GM18508 (cell line): ENCODE results near the gene C1orf198.

Experiments used
- ATAC-seq: cut with Tn5 transposase; IDR thresholded peaks from one replicate; pipeline ENCODE4 v1.9.1; 2021; ENCODE audit warnings: moderate number of reproducible peaks; ENCODE audit not compliant: insufficient read depth, unreplicated experiment

The C1orf198 gene

DNA sequence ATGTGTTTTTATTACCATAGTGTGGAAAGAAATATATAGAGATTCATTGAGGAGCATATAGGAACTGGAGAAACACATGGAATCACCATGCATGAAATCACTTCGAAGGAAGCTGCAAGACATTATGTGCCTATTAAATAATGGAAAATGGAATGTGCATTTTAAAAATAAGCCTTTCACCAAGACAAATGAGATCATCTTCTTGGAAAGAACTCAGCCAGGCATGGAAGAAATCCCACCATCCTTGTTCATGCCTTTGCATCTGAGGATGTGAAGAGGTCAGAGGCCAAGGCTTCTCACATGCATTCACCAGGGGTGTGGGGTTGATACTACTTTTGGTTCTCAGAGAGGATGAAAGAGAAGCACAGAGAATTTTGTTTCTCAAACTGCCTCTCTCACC is 50.0 kb downstream of the C1orf198 start:
- ATAC-seq, result no peak

GRCh38 chr1:230816018-230816417 is 52.3 kb downstream of the C1orf198 start:
- ATAC-seq, result no peak

DNA sequence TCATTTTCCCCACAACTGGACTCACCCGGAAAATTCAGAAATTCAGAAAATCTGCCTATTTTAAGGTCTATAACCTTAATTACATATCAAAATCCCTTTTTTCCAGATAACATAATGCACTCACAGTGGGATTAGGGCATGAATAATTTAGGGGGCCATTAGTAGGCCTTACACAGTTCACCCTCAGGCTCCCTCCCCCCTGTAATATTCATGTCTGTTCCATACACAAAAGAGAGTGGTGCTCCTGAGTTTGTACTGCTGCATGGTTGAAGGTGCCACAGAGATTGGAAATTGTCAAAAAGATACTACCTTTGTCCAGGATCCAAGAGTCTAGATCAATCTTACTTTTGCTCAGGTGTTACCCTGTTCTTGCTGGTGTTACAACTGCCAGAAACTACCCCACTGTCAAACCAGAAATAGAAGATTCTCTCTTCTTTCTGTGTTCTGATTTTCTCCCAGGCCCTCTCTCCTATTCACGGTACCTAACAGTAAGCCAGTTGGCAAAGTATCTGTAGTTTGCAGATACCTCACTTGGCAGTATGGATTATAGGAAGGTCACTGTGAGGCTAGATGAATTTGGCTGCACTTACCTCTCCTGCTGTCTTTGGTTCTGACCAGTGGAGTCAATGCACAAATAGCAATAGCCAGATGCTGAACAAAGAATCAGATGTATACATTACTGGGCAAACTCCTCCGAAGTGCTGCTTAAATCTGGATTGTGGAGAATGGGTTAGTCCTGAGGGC is 53.2 kb downstream of the C1orf198 start:
- ATAC-seq, result no peak

DNA sequence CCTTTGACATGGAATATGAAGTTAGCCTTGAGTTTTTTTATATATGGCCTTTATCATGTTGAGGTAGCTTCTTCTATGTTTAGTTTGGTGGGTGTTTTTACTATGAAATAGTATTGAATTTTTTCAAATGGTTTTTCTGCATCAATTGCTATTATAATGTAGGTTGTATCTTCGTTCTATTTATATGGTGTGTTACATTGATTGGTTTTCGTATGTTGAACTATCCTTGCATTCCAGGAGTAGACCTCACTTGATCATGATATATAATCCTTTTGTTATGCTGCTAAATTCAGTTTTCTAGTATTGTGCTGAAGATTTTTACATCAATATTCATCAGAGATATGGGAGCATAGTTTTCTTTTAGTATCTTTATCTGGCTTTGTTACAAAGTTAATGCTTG is 55.8 kb downstream of the C1orf198 start:
- no peak for ATAC-seq

DNA sequence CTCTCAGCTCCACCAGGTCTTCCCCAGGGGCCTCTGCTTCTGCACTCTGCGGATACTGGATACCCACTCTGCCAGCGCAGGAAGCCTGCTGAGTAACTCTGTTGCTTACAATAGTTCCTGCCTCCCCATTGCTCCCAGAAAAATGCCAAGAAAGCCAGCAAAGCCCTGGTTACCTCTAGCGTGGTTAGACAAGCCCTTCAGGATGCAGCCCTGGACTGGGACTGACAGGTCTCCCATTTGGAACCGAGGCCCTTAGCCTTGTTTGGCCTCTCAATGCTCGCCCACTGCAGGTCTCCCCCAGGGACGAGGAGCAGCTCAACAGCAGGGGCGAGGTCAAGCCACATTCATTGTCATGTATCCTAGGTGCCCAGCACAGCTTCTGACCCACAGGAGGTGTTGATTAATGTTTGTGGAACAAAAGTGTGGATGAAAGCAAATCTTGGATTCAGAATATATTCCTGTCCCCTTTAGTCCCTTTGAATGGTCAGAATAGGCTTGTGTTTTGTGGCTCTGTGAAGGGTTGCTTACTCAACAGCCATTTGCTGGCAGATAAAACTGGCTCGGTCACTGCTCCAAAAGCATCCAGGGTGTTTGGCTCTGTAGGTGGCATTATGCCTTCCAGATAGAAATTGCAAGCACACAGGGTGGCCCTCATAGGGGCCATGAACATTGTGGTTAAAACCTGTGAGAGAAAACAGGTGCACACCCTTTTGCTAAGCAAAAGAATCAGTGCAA is 58.9 kb downstream of the C1orf198 start:
- no peak for ATAC-seq

DNA sequence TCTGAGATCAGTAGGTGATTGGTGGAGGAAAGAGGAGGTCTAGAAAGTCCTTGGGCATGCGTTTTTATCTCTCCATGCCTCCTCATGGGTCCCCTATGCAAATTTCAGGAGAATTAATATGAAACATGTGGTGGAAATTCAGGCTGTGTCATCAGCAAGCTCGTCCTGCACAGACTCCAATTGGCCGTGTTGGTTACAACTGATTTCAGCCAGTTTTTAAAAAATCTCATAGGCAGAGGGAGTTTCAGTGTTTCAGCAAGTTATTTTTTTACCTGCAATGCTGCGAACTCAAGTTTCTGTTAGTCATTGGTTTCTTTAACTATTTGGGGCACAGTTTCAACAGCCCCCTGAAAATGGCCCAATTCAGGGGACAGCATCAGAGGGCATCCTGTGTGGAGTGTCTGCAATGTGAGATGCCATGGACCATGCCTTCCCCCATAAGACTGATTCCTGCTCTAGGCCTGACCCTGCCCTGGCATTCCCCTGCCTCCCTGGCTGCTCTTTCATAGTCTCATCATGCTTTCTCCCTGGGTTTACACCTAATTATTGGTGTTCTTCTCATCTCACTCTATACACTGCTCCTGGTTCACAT is 59.9 kb downstream of the C1orf198 start:
- no peak for ATAC-seq

GRCh38 chr1:230807561-230808280 is 60.6 kb downstream of the C1orf198 start:
- ATAC-seq, result no peak

DNA sequence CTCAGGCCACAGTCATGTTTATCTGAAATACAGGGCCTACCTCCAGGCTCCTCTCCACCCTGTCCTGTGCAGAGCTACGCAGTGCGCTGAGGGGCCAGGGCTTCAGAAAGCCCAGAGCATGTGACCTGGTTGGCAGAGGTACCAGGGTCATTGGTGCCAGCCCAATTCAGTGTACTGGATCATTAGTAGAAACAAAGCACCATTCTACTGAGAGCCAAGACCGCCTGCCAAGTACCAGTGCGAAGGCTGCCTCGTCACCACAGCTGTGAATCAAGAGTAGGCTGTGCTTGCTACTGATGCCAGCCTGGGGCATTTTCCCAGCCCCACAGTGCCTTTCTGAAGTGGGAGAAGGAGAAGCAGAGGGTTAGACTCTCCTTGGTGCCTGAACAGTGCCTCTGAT is 61.3 kb downstream of the C1orf198 start:
- ATAC-seq, result no peak

DNA sequence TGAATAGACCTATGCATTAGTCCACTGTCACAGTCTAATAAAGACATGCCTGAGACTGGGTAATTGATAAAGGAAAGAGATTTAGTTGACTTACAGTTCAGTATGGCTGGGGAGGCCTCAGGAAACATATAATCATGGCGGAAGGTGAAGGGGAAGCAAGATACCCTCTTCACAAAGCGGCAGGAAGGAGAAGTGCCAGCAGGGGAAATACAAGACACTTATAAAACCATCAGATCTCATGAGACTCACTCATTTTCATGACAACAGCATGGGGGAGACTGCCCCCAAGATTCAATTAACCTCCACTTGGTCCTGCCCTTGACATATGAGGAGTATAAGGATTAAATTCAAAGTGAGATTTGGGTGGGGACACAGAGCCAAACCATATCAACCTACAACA is 61.8 kb downstream of the C1orf198 start:
- ATAC-seq, result no peak

- no peak for ATAC-seq
Observed at GRCh38 chr1:230804396-230804795, 63.9 kb downstream of the C1orf198 start.

GRCh38 chr1:230800891-230801840 is 67.2 kb downstream of the C1orf198 start:
- no peak for ATAC-seq

GRCh38 chr1:230798491-230798890 is 69.8 kb downstream of the C1orf198 start:
- ATAC-seq, result no peak

GRCh38 chr1:230797942-230798365 is 70.4 kb downstream of the C1orf198 start:
- ATAC-seq, result no peak

DNA sequence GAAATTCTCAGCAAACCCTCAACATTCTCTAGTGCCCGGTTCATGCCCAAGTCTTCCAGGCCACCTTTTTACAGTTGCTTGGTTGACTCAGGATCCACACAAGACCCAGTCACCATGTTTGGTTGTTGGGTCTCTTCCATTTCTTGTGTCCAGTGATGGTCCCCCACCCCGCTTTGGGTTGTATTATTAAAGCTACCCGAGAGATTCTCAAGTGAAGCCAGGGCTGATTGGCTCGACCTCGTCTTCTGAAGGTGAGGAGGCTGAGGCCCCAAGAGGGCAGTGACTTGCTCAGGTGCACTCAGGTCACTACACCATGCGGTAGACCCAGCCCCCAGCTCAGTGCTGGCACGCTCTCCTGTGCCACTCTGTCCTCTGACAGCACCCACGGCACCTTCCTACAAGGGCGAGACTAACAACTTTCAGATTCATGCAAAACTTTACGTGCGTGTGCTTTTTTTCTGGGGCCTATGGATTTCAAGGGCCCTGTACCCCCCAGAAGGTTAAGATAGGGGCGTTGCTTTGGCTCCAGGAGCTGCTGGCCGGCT is 70.9 kb downstream of the C1orf198 start:
- no peak for ATAC-seq

DNA sequence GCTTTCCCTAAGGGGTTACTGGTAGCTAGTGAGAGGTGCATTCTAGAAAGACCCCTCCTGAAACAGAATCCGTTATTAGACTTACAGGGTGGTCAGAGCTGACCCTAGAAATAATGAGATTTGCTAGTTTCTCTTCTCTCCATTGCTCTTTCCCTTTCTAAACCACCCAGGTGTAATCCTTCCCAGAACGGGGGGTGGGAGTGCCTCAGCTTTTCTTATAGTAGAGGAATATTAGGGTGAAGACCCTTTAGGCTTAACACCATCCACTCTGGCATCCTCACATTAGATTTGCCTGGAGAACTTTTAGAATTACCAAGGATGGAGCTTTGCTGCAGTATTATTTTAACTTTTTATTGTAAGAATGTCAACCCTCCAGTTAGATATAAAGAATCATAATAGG is 71.7 kb downstream of the C1orf198 start:
- ATAC-seq, result no peak

- no peak for ATAC-seq
Observed at GRCh38 chr1:230794871-230795605, 73.3 kb downstream of the C1orf198 start.

DNA sequence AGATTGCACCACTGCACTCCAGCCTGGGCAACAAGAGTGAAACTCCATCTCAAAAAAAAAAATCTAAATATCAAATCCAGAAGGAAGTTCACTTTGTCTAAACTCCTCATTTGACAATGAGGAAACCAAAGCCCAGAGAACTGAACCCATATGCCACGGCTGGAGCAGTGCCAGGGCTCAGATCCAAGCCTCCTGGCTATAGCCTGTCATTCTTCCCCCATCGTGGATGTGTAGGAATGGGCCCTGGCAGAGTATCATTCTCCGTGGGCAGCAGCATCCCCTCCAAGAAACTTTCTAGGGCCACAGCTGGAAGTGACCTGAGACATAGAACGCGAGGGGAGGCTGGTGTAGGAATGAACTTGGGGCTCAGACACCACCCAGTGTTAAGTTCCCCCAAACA is 73.9 kb downstream of the C1orf198 start:
- ATAC-seq, result no peak

- no peak for ATAC-seq
Observed at GRCh38 chr1:230793463-230793745, 74.9 kb downstream of the C1orf198 start.
